Right cardiac atrium (tissue), 5 donors: ENCODE measurements around the gene CORO1C. TPM values are rescaled to one million over a fixed set of nuclear protein-coding genes. Genes with fewer than 3 reads are reported as not detected.

Source experiments
- ATAC-seq, 2 donors: fragments of 200-7000 bp; cut with Tn5 transposase; one replicate each; pipeline versions ENCODE4 v1.8.0 to v1.9.1; 2020; ENCODE audit warnings: moderate library complexity in 2 of 2, mild to moderate bottlenecking in 1 of 2
- DNase-seq, 3 donors: peaks; one replicate each; pipeline ENCODE4 v3.0.0-alpha.2; 2020
- H3K27ac ChIP-seq: one replicate; pipeline ENCODE4 v1.5.1; 2013; ENCODE audit warnings: mild to moderate bottlenecking, low read length, control low read depth, moderate library complexity
- H3K27me3 ChIP-seq: one replicate; pipeline ENCODE4 v1.6.1; 2013; ENCODE audit not compliant: control insufficient read depth, insufficient read depth
- H3K4me1 ChIP-seq: one replicate; pipeline ENCODE4 v1.6.1; 2013; ENCODE audit warnings: low read length; ENCODE audit not compliant: control insufficient read depth, insufficient read depth
- H3K4me3 ChIP-seq: one replicate; pipeline ENCODE4 v1.5.1; 2013; ENCODE audit warnings: low read length, control low read depth
- H3K9me3 ChIP-seq: one replicate; pipeline ENCODE4 v1.6.1; 2013; ENCODE audit warnings: low read length; ENCODE audit not compliant: control insufficient read depth
- WGBS: extraction: QIAGEN DNeasy Blood & Tissue Kit; methylation state at CpG from one replicate; pipeline ENCODE4 v1.1.7; 2013; 5-methylcytosine and 5-hydroxymethylcytosine counted together
- intact Hi-C, 4 donors: fragments of 100-400 bp; cut with DNase I; formaldehyde crosslinking; loops; one replicate each; pipeline versions ENCODE4 v1.11.0 to v1.14.0; 2022 to 2023
- polyA plus RNA-seq: library from polyadenylated mRNA; stranded (reverse); fragments of 200-250 nt; gene quantifications from one replicate; pipeline ENCODE4 v1.2.3, GENCODE V29; 2013
- total RNA-seq, 4 donors: library from RNA; stranded (reverse); fragmentation: NEBNext Ultra II Directional; extraction: Animal tissue kit (Norgen Biotek cat#: 25700); gene quantifications; one replicate each; pipeline ENCODE4 v1.2.1, GENCODE V29; 2021
- donor health status: healthy with polysubstance abuse.
- donor health status: DM: no; HTN: yes; CAD: no.
- donor health status: DM: no; HTN: no; CAD: no.
- donor health status: DM: no; HTN: yes; CAD: no; lungs with severe emphysema.
- donor health status: DM: yes; HTN: yes; CAD: no.

Gene CORO1C
- total and polyA plus RNA-seq, 5 donors = 24.8 to 122 (median 85.5) TPM

- 46% methylated on average over 17 of the region's 17 CpGs for WGBS
- peak overlapping the region; percentile 12 for H3K27ac ChIP-seq
Observed at GRCh38 chr12:108629824-108630476, 101.4 kb downstream of the CORO1C start.

GRCh38 chr12:108629151-108629550 lies 102.2 kb downstream of the CORO1C start:
- WGBS = 86% methylated on average over 5 of the region's 5 CpGs

More at GRCh38 chr12:108629824-108630476, 101.4 kb downstream of the CORO1C start:
- DNase-seq = peak; percentile 59 to 73 (median 71)
- H3K4me3 ChIP-seq = no peak overlapping the region
- no peaks in the 10 kb centered on the region for H3K27me3 ChIP-seq
- peaks cover 5% of the 10 kb centered on the region for H3K4me1 ChIP-seq
- intact Hi-C loops = loop anchor here in 1 of 4 donors (10.0 kb wide), 1 partner anchor 465 kb away; the partner anchor contains the start of genes ALKBH2 and UNG
- H3K9me3 ChIP-seq = no peaks in the 10 kb centered on the region
- peak; percentile 27 to 62 for ATAC-seq

DNA sequence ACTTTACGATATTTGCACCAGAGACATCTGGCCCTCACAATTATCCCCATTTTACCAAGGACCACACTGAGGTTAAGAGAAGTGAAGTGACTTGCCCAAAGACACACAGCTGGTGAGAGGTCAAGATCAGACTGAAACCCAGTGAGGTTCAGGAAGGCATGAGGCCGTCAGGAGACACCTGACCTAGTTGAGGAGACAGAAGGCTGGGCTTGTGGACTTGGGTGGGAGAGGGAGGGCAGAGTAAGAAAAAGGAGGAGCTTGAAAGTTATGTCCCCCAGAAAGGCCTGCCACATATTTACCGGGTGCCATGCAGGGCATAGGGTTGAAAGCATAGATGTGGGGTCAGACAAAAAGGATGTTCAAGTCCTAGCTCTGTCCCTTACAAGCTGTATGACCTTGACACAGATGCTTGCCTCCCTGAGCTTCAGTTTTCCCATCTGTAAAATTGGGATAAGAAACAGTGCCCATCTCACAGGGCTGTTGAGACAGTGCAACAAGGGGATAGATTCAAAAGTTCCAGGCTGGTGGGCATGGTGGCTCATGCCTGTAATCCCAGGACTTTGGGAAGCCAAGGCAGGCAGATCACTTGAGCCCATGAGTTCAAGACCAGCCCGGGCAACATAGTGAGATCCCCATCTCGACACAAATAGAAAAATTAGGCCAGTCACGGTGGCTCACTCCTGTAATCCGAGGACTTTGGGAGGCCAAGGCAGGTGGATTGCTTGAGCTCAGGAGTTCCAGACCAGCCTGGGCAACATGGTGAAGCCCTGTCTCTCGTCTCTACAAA lies 104.0 kb downstream of the CORO1C start:
- H3K27ac ChIP-seq = no peak overlapping the region
- intact Hi-C loops = no loop called here
- H3K4me1 ChIP-seq = peaks cover 5% of the 10 kb centered on the region
- ATAC-seq (no peak), DNase-seq (no peak)
- H3K4me3 ChIP-seq = no peak overlapping the region
- no peaks in the 10 kb centered on the region for H3K27me3 ChIP-seq
- no peaks in the 10 kb centered on the region for H3K9me3 ChIP-seq
- WGBS = 89% methylated on average over 8 of the region's 8 CpGs

More at GRCh38 chr12:108629151-108629550, 102.2 kb downstream of the CORO1C start:
- Histone ChIP-seq H3K27ac (no peak overlapping the region), H3K27me3 (no peaks in the 10 kb centered on the region), H3K4me3 (no peak overlapping the region), H3K4me1 (peaks cover 5% of the 10 kb centered on the region), H3K9me3 (no peaks in the 10 kb centered on the region)
- DNase-seq (no peak), ATAC-seq (no peak)
- intact Hi-C loops = no loop called here

DNA sequence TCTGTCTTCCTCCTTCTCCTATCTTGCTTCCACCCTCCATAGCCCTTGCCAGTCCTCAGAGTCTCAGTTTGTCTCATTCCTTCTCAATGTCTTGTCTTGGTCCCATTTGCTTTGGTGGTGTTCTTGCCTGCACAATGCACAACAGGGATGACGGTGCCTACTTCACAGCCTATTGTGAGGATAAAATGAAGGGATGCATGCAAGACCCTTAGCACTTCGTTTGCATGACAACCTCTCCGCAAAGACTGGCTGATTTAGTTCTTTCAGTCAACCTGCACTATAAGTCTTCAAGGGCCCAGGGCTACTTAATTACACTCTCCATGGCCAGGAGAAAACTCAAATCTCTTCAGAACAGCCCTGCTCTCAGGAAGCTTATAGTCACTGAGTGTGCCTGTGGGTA lies 106.1 kb downstream of the CORO1C start:
- Histone ChIP-seq H3K27ac (no peak overlapping the region), H3K27me3 (no peaks in the 10 kb centered on the region), H3K9me3 (no peaks in the 10 kb centered on the region), H3K4me3 (no peak overlapping the region), H3K4me1 (peaks cover 5% of the 10 kb centered on the region)
- no peak for ATAC-seq
- WGBS = 74% methylated on average over 3 of the region's 3 CpGs
- no peak for DNase-seq
- intact Hi-C loops = no loop called here

DNA sequence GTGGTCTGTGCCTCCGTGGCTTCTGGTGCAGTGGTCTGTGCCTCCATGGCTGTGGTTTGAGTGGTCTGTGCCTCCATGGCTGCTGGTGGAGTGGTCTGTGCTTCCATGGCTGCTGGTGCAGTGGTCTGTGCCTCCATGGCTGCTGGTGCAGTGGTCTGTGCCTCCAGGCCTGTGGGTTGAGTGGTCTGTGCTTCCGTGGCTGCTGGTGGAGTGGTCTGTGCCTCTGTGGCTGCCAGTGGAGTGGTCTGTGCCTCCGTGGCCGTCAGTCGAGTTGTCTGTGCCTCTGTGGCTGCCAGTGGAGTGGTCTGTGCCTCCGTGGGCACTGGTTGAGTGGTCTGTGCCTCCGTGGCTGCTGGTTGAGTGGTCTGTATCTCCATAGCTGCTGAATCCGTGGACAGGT lies 107.7 kb downstream of the CORO1C start:
- no peak overlapping the region for H3K27ac ChIP-seq
- intact Hi-C loops = no loop called here
- H3K4me3 ChIP-seq = no peak overlapping the region
- ATAC-seq (no peak), DNase-seq (peak in 1 of 3 donors; percentile 51)
- WGBS = 97% methylated on average over 8 of the region's 8 CpGs
- H3K4me1 ChIP-seq = no peaks in the 10 kb centered on the region
- no peaks in the 10 kb centered on the region for H3K9me3 ChIP-seq
- no peaks in the 10 kb centered on the region for H3K27me3 ChIP-seq

DNA sequence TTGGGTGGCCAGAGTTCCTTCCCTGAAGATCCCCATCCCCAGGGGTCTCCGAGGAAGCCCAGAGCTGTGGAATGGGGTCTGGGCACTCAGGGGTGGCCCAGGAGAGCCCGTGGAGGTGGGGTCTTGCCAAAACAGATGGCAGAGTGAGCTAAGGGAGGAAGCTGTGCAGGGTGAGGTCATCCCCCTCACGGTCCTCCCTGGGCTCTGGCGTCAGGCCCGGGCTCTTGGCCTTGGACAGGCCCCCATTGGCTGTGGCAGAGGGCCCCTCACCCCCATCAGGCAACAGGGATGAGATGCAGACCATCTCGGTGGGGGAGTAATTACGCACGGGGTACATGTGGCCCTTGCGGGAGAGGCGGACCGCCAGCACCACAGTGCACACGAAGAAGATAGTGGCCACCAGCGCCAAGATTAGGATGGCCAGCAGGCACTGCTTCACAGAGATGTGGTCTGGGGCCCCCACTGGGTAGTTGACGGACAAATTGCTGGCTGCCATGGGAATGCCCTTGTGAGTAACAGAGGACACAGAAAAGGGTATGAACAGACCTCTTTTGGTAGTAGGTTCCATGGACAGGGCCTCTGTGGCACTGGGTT lies 108.3 kb downstream of the CORO1C start:
- DNase-seq (peak in 1 of 3 donors; percentile 36), ATAC-seq (peak; percentile 11 to 26)
- H3K27ac ChIP-seq = peak overlapping the region; percentile 20
- H3K9me3 ChIP-seq = no peaks in the 10 kb centered on the region
- 75% methylated on average over 14 of the region's 14 CpGs for whole genome bisulfite sequencing
- H3K4me3 ChIP-seq = no peak overlapping the region
- H3K4me1 ChIP-seq = no peaks in the 10 kb centered on the region
- no peaks in the 10 kb centered on the region for H3K27me3 ChIP-seq
- intact Hi-C loops = no loop called here

DNA sequence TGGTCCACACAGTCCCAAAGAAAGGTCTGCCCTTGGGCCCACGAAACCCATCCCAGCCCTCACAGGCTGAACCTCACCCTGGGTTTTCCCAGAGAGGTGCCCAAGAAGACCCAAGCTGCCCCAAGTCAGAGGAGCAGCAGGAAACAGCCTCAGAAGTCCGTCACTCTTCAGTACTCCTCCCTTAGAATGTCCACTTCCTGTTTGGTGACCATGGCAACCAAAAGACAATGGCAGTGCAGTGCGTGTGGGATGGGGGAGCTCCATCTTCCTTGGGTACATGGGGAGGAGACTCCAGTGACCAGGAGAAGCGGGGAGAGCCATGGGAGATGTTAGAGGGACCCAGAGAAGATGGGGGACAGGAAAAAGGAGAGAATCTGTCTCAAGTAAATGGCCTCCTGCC lies 108.9 kb downstream of the CORO1C start:
- intact Hi-C loops = no loop called here
- DNase-seq (peak in 2 of 3 donors; percentile 26 to 46), ATAC-seq (peak; percentile 55 to 86)
- Histone ChIP-seq H3K4me3 (no peak overlapping the region), H3K4me1 (no peaks in the 10 kb centered on the region), H3K27me3 (no peaks in the 10 kb centered on the region), H3K27ac (peak overlapping the region; percentile 31), H3K9me3 (no peaks in the 10 kb centered on the region)
- WGBS = 43% methylated on average over 4 of the region's 4 CpGs

GRCh38 chr12:108621161-108621560 lies 110.2 kb downstream of the CORO1C start:
- 57% methylated on average over 3 of the region's 3 CpGs for WGBS
- ATAC-seq (no peak), DNase-seq (peak in 1 of 3 donors; percentile 2)
- Histone ChIP-seq H3K4me1 (no peaks in the 10 kb centered on the region), H3K27me3 (no peaks in the 10 kb centered on the region), H3K9me3 (no peaks in the 10 kb centered on the region), H3K27ac (no peak overlapping the region), H3K4me3 (no peak overlapping the region)
- intact Hi-C loops = no loop called here

- H3K27me3 ChIP-seq = no peaks in the 10 kb centered on the region
- ATAC-seq (no peak), DNase-seq (peak in 1 of 3 donors; percentile 3)
- no peaks in the 10 kb centered on the region for H3K9me3 ChIP-seq
- no peak overlapping the region for H3K27ac ChIP-seq
- H3K4me1 ChIP-seq = no peaks in the 10 kb centered on the region
- WGBS = 93% methylated on average over 10 of the region's 10 CpGs
- H3K4me3 ChIP-seq = no peak overlapping the region
- intact Hi-C loops = no loop called here
Observed at GRCh38 chr12:108620236-108620879, 111.0 kb downstream of the CORO1C start.

DNA sequence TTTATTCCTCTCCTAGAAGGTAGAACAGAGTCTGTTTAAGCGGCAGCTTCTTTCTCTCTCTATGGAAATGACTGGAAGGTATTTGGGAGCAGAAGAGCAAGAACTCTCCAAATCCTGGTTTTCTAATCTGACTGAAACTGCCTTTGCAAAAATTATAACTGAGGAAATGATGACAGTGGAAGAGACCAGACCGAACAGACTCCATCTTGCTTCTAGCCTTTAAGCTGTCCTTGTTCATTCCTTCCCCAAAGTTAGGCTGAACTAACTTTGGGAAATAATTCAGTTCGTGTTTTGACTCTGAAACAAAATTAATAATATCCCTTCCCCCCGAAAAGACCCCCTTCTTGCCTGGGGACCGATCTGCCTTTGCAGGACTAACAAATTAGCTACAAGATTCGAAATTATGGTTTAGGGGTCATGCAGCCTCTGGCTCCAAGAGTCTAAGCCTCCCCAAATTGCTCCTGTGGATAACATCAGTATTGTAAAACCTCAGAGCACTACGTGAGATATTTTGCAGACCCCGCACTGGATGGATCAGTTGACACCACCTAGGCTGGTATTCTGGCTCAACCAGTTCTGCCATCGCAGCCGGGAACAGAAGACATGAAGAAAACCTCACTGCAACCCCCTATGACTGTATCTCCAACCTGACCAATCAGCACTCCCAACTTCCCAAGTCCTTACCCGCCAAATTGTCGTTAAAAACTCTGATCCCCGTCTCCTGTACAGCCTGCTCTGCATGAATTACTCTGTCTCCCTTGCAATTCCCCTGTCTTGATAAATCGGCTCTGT lies 111.8 kb downstream of the CORO1C start:
- Histone ChIP-seq H3K27me3 (no peaks in the 10 kb centered on the region), H3K27ac (no peak overlapping the region), H3K9me3 (no peaks in the 10 kb centered on the region), H3K4me3 (no peak overlapping the region), H3K4me1 (no peaks in the 10 kb centered on the region)
- no peak for DNase-seq
- 83% methylated on average over 14 of the region's 14 CpGs for WGBS
- no peak for ATAC-seq
- intact Hi-C loops = loop anchor here (2.0 to 5.0 kb wide), 4 partner anchors 47 to 55 kb away; no protein-coding TSS in a partner anchor
